GM13977 (cell line): ENCODE results near the gene BCAS1.
"Not testable (repeated sequence)": the region's sequence is repeated elsewhere in the genome, so short reads cannot be mapped to it uniquely, and the experiment has no call there.

Experiments
- DNase-seq: peaks from one replicate; pipeline ENCODE4 v3.0.0; 2012; ENCODE audit warnings: low spot score
- CTCF ChIP-seq: IDR thresholded peaks from 2 replicates; pipeline ENCODE4 v1.5.1; 2012; ENCODE audit warnings: mild to moderate bottlenecking, control low read depth; ENCODE audit not compliant: insufficient read depth; ENCODE audit errors: extremely low read depth, missing control alignments
- in situ Hi-C: fragments of 300-500 bp; cut with MboI; formaldehyde crosslinking; loops from one replicate; pipeline ENCODE4 v1.12.0; 2022; ENCODE audit warnings: low sequenced_read_pairs, low pct_unique_long_range_greater_than_20kb, mixed read lengths, inconsistent platforms; ENCODE audit not compliant: unreplicated experiment

The BCAS1 gene

GRCh38 chr20:53937929-53938367, 132.4 kb downstream of the BCAS1 start:
- in situ Hi-C loops: no loop called here
- TF ChIP-seq CTCF: no peak
- no peak for DNase-seq

DNA sequence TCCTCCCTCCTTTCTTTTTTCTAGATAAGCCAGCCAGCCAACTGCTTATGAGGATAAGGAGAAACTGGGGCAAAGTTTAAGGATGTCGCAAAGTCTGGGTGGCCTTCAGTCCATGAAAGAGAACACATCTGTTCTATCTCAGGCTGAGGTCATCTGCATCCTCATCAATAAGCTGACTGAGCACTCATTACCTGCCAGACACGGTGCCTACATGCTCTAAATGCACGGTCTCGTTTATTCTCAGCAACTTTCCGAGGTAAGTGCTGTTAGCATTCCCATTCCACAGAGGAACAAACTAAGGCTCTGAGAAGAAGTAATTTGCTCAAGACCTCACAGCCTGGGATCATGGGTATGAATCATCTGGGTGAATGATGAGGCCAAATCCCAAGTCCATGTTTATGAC, 133.1 kb downstream of the BCAS1 start:
- no peak for TF ChIP-seq CTCF
- in situ Hi-C loops: no loop called here
- DNase-seq: no peak

DNA sequence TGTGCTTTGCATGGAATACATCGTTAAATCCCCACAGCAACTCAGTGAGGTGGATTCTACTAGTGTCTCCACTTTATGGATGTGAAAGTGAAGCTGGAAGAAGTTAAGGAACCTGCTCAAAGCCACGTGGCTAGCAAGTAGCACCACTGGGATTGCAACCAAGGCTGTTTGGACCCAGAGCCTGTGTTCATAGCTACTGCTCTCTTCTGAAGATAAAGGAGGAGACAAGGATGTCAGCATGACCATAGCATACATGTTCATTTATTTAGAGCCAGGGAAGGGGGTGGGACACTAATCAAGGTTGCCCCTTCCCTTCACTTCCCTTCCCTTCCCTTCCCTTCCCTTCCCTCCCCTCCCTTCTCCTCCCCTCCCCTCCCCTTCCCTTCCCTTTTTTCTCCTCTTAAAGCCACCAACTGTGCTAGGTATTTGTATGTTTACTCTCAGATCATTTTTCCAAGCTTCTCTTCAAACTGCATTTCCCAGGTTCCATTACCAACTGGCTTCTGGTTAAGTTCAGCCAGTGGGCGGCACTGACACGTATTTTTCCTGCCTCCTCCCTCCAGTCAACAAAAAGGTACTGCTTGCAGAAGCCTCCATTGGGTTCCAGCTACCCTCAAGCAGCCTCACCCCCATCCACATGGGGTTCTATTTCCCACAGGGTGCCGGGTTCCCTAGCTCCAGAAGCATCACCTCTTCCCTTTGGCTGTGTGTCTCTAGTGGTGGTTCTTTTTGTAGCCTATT, 134.9 kb downstream of the BCAS1 start:
- DNase-seq: no peak
- in situ Hi-C loops: no loop called here
- TF ChIP-seq CTCF: no peak

DNA sequence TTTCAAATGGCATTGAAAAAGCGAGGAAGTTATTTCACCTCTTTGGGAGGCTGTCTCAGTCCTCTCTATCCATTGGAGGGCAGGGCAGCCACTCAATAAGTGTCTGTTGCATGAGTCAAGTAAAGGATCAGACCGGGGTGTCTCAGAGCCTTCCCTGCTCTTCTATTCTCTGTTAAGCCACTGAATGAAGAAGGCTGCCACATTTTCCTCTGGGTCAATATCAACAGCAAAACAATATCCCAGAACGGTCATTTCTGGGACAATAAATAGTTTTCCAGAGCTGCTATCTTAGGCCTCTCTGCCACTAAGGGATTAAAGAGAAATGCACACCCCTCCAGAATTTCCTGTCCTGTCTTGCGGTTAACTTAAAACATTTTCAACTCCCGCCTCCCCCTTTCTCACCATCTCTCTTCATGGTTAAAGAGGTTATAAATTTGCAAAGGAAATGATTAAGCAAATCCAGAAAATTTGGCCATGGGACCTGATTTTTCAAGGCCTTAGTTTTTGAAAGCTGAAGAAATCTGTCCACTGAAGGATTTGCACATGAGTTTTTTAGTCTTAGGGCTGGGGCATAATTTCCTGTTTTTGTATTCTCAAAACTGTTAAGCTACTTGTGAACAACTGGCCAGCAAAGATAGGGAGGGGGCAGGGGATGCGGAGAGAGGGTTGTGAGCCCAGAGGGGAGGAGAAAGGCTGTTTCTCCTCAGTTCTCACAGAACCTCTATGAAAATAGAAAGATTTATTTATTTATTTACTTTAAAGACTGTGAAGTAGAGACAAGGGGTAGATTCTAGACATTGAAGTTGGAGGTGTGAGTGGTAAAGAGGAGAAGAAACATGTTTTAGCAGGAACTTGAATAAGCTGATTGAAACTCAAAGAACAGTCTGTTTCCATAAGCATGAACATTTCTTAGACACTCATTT, 135.7 kb downstream of the BCAS1 start:
- in situ Hi-C loops: no loop called here
- TF ChIP-seq CTCF: no peak
- peak; percentile 46 for DNase-seq

DNA sequence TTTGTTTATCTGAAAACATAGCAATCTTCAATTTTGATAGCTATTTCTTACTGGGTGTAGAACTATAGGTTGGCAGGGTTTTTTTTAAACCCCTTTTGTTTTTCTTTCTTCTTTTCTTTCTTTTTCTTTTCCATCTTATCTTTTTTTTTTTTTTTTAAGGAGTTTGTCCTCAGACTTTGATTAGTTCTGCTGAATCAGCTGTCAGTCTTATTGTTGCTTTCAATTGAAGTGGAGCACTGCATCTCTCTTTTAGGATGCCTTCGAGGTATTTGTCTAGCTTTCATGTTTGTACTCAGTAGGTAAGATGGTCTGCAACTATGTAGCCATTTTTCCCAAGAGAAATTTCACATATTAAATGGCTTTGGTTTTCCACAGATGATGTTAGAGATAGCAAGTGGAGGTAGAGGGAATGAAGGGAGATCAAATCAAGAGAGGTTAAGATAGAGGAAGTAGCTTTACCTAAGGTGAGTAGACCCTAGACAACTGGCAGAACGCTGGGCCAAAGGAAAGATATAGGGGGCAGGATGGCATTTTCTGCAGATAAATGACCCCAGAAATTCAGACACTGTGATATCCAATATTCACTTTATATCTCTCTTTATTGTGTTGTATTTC, 137.1 kb downstream of the BCAS1 start:
- in situ Hi-C loops: no loop called here
- no peak for DNase-seq
- TF ChIP-seq CTCF: no peak

- DNase-seq, in situ Hi-C loops: not testable (repeated sequence)
Measured at GRCh38 chr20:53932655-53933192, 137.7 kb downstream of the BCAS1 start.
